ENCODE data around the gene MUC22.
"Not testable (repeated sequence)": the region's sequence is repeated elsewhere in the genome, so short reads cannot be mapped to it uniquely, and the experiment has no call there.

GRCh38 chr6:30969171-30969570, 41.1 kb upstream of the MUC22 start:
- TF ChIP-seq CTCF (IDR thresholded peaks at IDR 0.05; ENCODE audit: low read depth, low read length, missing input control); REST (IDR thresholded peaks at IDR 0.05); GABPA (IDR thresholded peaks at IDR 0.05 in 1 of 2, conservative IDR thresholded peaks at IDR 0.05 in 1 of 2); HNF4G (IDR thresholded peaks at IDR 0.05); MAX (IDR thresholded peaks at IDR 0.05); YY1 (IDR thresholded peaks at IDR 0.05); TAF1 (conservative IDR thresholded peaks at IDR 0.05); ZBTB33 (IDR thresholded peaks at IDR 0.05); EGR1 (IDR thresholded peaks at IDR 0.05; ENCODE audit: low read depth in 2 of 2): not testable (repeated sequence)

Data from liver (tissue), 3 donors.